ENCODE results near the gene RBFOX1. TPM values are rescaled to one million over a fixed set of nuclear protein-coding genes. Genes with fewer than 3 reads are reported as not detected.

Gene RBFOX1
- total RNA-seq, 1 experiment from 2014 or later, result not detected

- Histone ChIP-seq H3K27ac (ENCODE audit: low read length) (no peak overlapping the region), H3K4me1 (ENCODE audit: insufficient read depth, low read length) (no peaks in the 10 kb centered on the region), H3K79me2 (ENCODE audit: low read length) (no peaks in the 10 kb centered on the region), H3F3A (ENCODE audit: low read length, unreplicated experiment) (no peaks in the 10 kb centered on the region), H3K9ac (ENCODE audit: low read length) (no peak overlapping the region), H3K9me2 (replicated peaks; ENCODE audit: low read length) (no peaks in the 10 kb centered on the region), H3K36me3 (ENCODE audit: low read depth, low read length) (no peaks in the 10 kb centered on the region), H3K4me3 (ENCODE audit: low read length) (no peak overlapping the region), H4K20me1 (ENCODE audit: low read length) (no peaks in the 10 kb centered on the region), H2AFZ (ENCODE audit: low read length) (no peak overlapping the region), H3K4me2 (ENCODE audit: low read length) (no peak overlapping the region), H3K9me3 (ENCODE audit: low read length) (no peaks in the 10 kb centered on the region), H3K27me3 (ENCODE audit: low read length) (no peaks in the 10 kb centered on the region)
- CTCF ChIA-PET, result no interaction called here
- ATAC-seq (no peak), DNase-seq (no peak)
- no TSS peak for BruUV-seq (replicated peaks)
- intact Hi-C loops (cut with micrococcal nuclease), result no loop called here
- TF ChIP-seq CTCF (conservative IDR thresholded peaks at IDR 0.05; ENCODE audit: low read depth, low read length), result no peak
- no peak for TF ChIP-seq EZH2 (IDR thresholded peaks at IDR 0.05; ENCODE audit: low read length, unreplicated experiment)
- no peak for TF ChIP-seq EZH2phosphoT487 (IDR thresholded peaks at IDR 0.05; ENCODE audit: borderline replicate concordance, low read length)
- POLR2A ChIA-PET (ENCODE audit: unreplicated experiment), result no interaction called here
These were observed 296.3 kb downstream of the RBFOX1 start for GRCh38 chr16:7628981-7629380.

GRCh38 chr16:7629571-7629970 lies 296.9 kb downstream of the RBFOX1 start:
- Histone ChIP-seq H2AFZ (ENCODE audit: low read length) (no peak overlapping the region), H3K4me3 (ENCODE audit: low read length) (no peak overlapping the region), H3K9me3 (ENCODE audit: low read length) (no peaks in the 10 kb centered on the region), H3K9ac (ENCODE audit: low read length) (no peak overlapping the region), H3K4me2 (ENCODE audit: low read length) (no peak overlapping the region), H3K79me2 (ENCODE audit: low read length) (no peaks in the 10 kb centered on the region), H3K27me3 (ENCODE audit: low read length) (no peaks in the 10 kb centered on the region), H3K36me3 (ENCODE audit: low read depth, low read length) (no peaks in the 10 kb centered on the region), H4K20me1 (ENCODE audit: low read length) (no peaks in the 10 kb centered on the region), H3F3A (ENCODE audit: low read length, unreplicated experiment) (no peaks in the 10 kb centered on the region), H3K9me2 (replicated peaks; ENCODE audit: low read length) (no peaks in the 10 kb centered on the region), H3K27ac (ENCODE audit: low read length) (no peak overlapping the region), H3K4me1 (ENCODE audit: insufficient read depth, low read length) (no peaks in the 10 kb centered on the region)
- no peak for TF ChIP-seq EZH2phosphoT487 (IDR thresholded peaks at IDR 0.05; ENCODE audit: borderline replicate concordance, low read length)
- TF ChIP-seq EZH2 (IDR thresholded peaks at IDR 0.05; ENCODE audit: low read length, unreplicated experiment), result no peak
- no peak for TF ChIP-seq CTCF (conservative IDR thresholded peaks at IDR 0.05; ENCODE audit: low read depth, low read length)
- ATAC-seq, result no peak
- no TSS peak for BruUV-seq (replicated peaks)
- ChIA-PET CTCF (no interaction called here), POLR2A (ENCODE audit: unreplicated experiment) (no interaction called here)
- intact Hi-C loops (cut with micrococcal nuclease), result no loop called here
- DNase-seq, result no peak

- TF ChIP-seq EZH2phosphoT487 (IDR thresholded peaks at IDR 0.05; ENCODE audit: borderline replicate concordance, low read length) (no peak), CTCF (conservative IDR thresholded peaks at IDR 0.05; ENCODE audit: low read depth, low read length) (no peak), EZH2 (IDR thresholded peaks at IDR 0.05; ENCODE audit: low read length, unreplicated experiment) (no peak)
- H3K27me3 ChIP-seq (ENCODE audit: low read length), result no peaks in the 10 kb centered on the region
- no peaks in the 10 kb centered on the region for H3K79me2 ChIP-seq (ENCODE audit: low read length)
- no peak overlapping the region for H3K9ac ChIP-seq (ENCODE audit: low read length)
- no TSS peak for BruUV-seq (replicated peaks)
- H3K36me3 ChIP-seq (ENCODE audit: low read depth, low read length), result no peaks in the 10 kb centered on the region
- no peaks in the 10 kb centered on the region for H3K4me1 ChIP-seq (ENCODE audit: insufficient read depth, low read length)
- H3F3A ChIP-seq (ENCODE audit: low read length, unreplicated experiment), result no peaks in the 10 kb centered on the region
- no peaks in the 10 kb centered on the region for H3K9me3 ChIP-seq (ENCODE audit: low read length)
- no peak overlapping the region for H3K27ac ChIP-seq (ENCODE audit: low read length)
- no peak overlapping the region for H3K4me2 ChIP-seq (ENCODE audit: low read length)
- ChIA-PET POLR2A (ENCODE audit: unreplicated experiment) (no interaction called here), CTCF (no interaction called here)
- no peak for ATAC-seq
- no peaks in the 10 kb centered on the region for H3K9me2 ChIP-seq (replicated peaks; ENCODE audit: low read length)
- DNase-seq, result no peak
- intact Hi-C loops (cut with micrococcal nuclease), result no loop called here
- H3K4me3 ChIP-seq (ENCODE audit: low read length), result no peak overlapping the region
- H4K20me1 ChIP-seq (ENCODE audit: low read length), result no peaks in the 10 kb centered on the region
- no peak overlapping the region for H2AFZ ChIP-seq (ENCODE audit: low read length)
These were observed 304.8 kb downstream of the RBFOX1 start for GRCh38 chr16:7637446-7637845.

Data from PC-3 (cell line).